HEK293T (cell line): ENCODE results near the gene HIC1.

Source experiments
- ARNT ChIP-seq: fragments of 450-650 bp; IDR thresholded peaks from 2 replicates; pipeline ENCODE4 v1.6.1; 2017; ENCODE audit warnings: mild to moderate bottlenecking
- BHLHE40 ChIP-seq: fragments of 450-650 bp; IDR thresholded peaks from 2 replicates; pipeline ENCODE4 v1.6.1; 2016; ENCODE audit warnings: mild to moderate bottlenecking, moderate library complexity, borderline replicate concordance
- ELF4 ChIP-seq: fragments of 450-650 bp; IDR thresholded peaks from 2 replicates; pipeline ENCODE4 v1.6.1; 2017; ENCODE audit warnings: antibody characterized with exemption
- FOXA1 ChIP-seq: fragments of 450-650 bp; IDR thresholded peaks from 2 replicates; pipeline ENCODE4 v1.6.1; 2016; ENCODE audit warnings: mild to moderate bottlenecking
- FOXK2 ChIP-seq: fragments of 450-650 bp; IDR thresholded peaks from 2 replicates; pipeline ENCODE4 v1.6.1; 2016; ENCODE audit warnings: mild to moderate bottlenecking
- FOXM1 ChIP-seq: fragments of 450-650 bp; IDR thresholded peaks from 2 replicates; pipeline ENCODE4 v1.6.1; 2017; ENCODE audit warnings: mild to moderate bottlenecking, borderline replicate concordance
- LEF1 ChIP-seq: fragments of 450-650 bp; IDR thresholded peaks from 2 replicates; pipeline ENCODE4 v1.6.1; 2017; ENCODE audit warnings: mild to moderate bottlenecking, borderline replicate concordance
- SP1 ChIP-seq: fragments of 450-650 bp; IDR thresholded peaks from 2 replicates; pipeline ENCODE4 v1.6.1; 2017
- SUZ12 ChIP-seq: fragments of 450-650 bp; IDR thresholded peaks from 2 replicates; pipeline ENCODE4 v1.6.1; 2016; ENCODE audit warnings: mild to moderate bottlenecking
- ZNF384 ChIP-seq: fragments of 450-650 bp; IDR thresholded peaks from 2 replicates; pipeline ENCODE4 v1.6.1; 2016

- TF ChIP-seq FOXM1 (no peak), SP1 (no peak), SUZ12 (no peak), FOXA1 (no peak), FOXK2 (no peak), BHLHE40 (no peak), ZNF384 (no peak), ARNT (no peak), LEF1 (no peak), ELF4 (no peak)
Measured at GRCh38 chr17:2074919-2075318, 20.0 kb downstream of the HIC1 start.
